ENCODE measurements around the gene SSC4D. TPM values are rescaled to one million over a fixed set of nuclear protein-coding genes. Genes with fewer than 3 reads are reported as not detected.

The SSC4D gene
- total and polyA plus RNA-seq, 9 of the 15 experiments (the other 6 are each of a cell fraction or from before 2014, with no cell fraction given), result 0.06 to 1.1 (median 0.85) TPM; not detected in 1

- no peak for TF ChIP-seq ZNF318 (IDR thresholded peaks at IDR 0.05; ENCODE audit: borderline replicate concordance in 1 of 2, low read depth in 1 of 2)
- TF ChIP-seq ZNF740 (CRISPR knock-in tag; IDR thresholded peaks at IDR 0.05), result no peak
- no peak for TF ChIP-seq ZNF740 (tag; IDR thresholded peaks at IDR 0.05)
- no peak for TF ChIP-seq SMARCA4 (IDR thresholded peaks at IDR 0.05)
- TF ChIP-seq NR3C1 (CRISPR knock-in tag; IDR thresholded peaks at IDR 0.05), result peak; percentile 80
- TF ChIP-seq HMGN3 (IDR thresholded peaks at IDR 0.05; ENCODE audit: borderline replicate concordance, extremely low read depth, insufficient read length, low read depth, low read length), result peak; percentile 76
- TF ChIP-seq HSF4 (CRISPR knock-in tag; IDR thresholded peaks at IDR 0.05; ENCODE audit: borderline replicate concordance), result no peak
- TF ChIP-seq E4F1 (CRISPR knock-in tag; IDR thresholded peaks at IDR 0.05; ENCODE audit: borderline replicate concordance), result no peak
- TF ChIP-seq ZSCAN32 (CRISPR knock-in tag; IDR thresholded peaks at IDR 0.05), result no peak
- 0 out of 4 replicates have a peak, but pooled peaks of 1 of the 2 experiments have one; percentile 33 for TF ChIP-seq KDM4B (IDR thresholded peaks at IDR 0.05; ENCODE audit: borderline replicate concordance in 2 of 2, low read depth in 1 of 2)
- peak; percentile 93 for TF ChIP-seq CXXC5 (CRISPR knock-in tag; IDR thresholded peaks at IDR 0.05)
- no peak for TF ChIP-seq DNMT1 (IDR thresholded peaks at IDR 0.05)
- no peak for TF ChIP-seq ZNF696 (CRISPR knock-in tag; conservative IDR thresholded peaks at IDR 0.05)
- no peak for TF ChIP-seq NFATC3 (IDR thresholded peaks at IDR 0.05)
Observed at GRCh38 chr7:76358481-76359110, 50.9 kb downstream of the SSC4D start, which contains the start of gene YWHAG (continued).

Measured in K562 (cell line).